SK-N-SH treated with all-trans-retinoic acid at 6 μM for 48 hours (cell line): ENCODE measurements around the gene HSD3B2.

Source experiments
- ARNTL ChIP-seq: fragments of 450-650 bp; formaldehyde crosslinking; IDR thresholded peaks from 2 replicates; pipeline ENCODE4 v1.5.0; 2020; ENCODE audit warnings: low read depth, mild to moderate bottlenecking, moderate library complexity, borderline replicate concordance
- CREB5 ChIP-seq: fragments of 250-450 bp; sonication (Bioruptor Pico); IDR thresholded peaks from 2 replicates; pipeline ENCODE4 v1.5.1; 2020; ENCODE audit warnings: low read depth, mild to moderate bottlenecking, moderate library complexity
- GLIS3 ChIP-seq: fragments of 250-450 bp; sonication (Bioruptor Pico); IDR thresholded peaks from 2 replicates; pipeline ENCODE4 v1.5.0; 2020; ENCODE audit warnings: mild to moderate bottlenecking, moderate library complexity
- RARB ChIP-seq: fragments of 250-450 bp; sonication (Bioruptor Pico); IDR thresholded peaks from 2 replicates; pipeline ENCODE4 v1.8.0; 2021; ENCODE audit warnings: mild to moderate bottlenecking, moderate library complexity
- ZC3H10 ChIP-seq: fragments of 250-450 bp; sonication (Bioruptor Pico); IDR thresholded peaks from 2 replicates; pipeline ENCODE4 v1.5.1; 2021; ENCODE audit warnings: mild to moderate bottlenecking, moderate library complexity
- ZNF565 ChIP-seq: fragments of 450-650 bp; formaldehyde crosslinking; conservative IDR thresholded peaks from 2 replicates; pipeline ENCODE4 v1.5.0; 2020; ENCODE audit warnings: low read depth, mild to moderate bottlenecking, moderate library complexity
- ZNF8 ChIP-seq: fragments of 450-650 bp; formaldehyde crosslinking; IDR thresholded peaks from 2 replicates; pipeline ENCODE4 v1.5.0; 2020; ENCODE audit warnings: mild to moderate bottlenecking, moderate library complexity
- TF ChIP-seq, protein P1 (sequence below): fragments of 250-450 bp; sonication (Bioruptor Pico); IDR thresholded peaks from 2 replicates; pipeline ENCODE4 v1.8.0; 2021; ENCODE audit warnings: low read depth, mild to moderate bottlenecking, moderate library complexity, borderline replicate concordance

GRCh38 chr1:119416006-119416640 lies 1.2 kb downstream of the HSD3B2 start:
- TF ChIP-seq ZNF565 (CRISPR knock-in tag) (no peak), GLIS3 (no peak), ARNTL (no peak), ZC3H10 (CRISPR knock-in tag) (no peak), RARB (CRISPR knock-in tag) (no peak), ZNF8 (CRISPR knock-in tag) (no peak), CREB5 (no peak)
- TF ChIP-seq, protein P1, sequence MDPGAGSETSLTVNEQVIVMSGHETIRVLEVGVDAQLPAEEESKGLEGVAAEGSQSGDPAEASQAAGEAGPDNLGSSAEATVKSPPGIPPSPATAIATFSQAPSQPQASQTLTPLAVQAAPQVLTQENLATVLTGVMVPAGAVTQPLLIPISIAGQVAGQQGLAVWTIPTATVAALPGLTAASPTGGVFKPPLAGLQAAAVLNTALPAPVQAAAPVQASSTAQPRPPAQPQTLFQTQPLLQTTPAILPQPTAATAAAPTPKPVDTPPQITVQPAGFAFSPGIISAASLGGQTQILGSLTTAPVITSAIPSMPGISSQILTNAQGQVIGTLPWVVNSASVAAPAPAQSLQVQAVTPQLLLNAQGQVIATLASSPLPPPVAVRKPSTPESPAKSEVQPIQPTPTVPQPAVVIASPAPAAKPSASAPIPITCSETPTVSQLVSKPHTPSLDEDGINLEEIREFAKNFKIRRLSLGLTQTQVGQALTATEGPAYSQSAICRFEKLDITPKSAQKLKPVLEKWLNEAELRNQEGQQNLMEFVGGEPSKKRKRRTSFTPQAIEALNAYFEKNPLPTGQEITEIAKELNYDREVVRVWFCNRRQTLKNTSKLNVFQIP, result no peak
